Fibroblast of lung (primary cell): ENCODE data around the gene VGLL4. TPM values are rescaled to one million over a fixed set of nuclear protein-coding genes. Genes with fewer than 3 reads are reported as not detected.

Experiments
- DNase-seq, 2 donors: peaks; one replicate each; pipeline versions ENCODE4 v3.0.0 to v3.0.0-alpha.2; 2010; ENCODE audit warnings: low read depth in 2 of 2
- H2AFZ ChIP-seq: 2 replicates; pipeline ENCODE4 v1.5.1; 2012; ENCODE audit warnings: low read length, control low read depth, inconsistent platforms
- H3K27ac ChIP-seq: 2 replicates; pipeline ENCODE4 v1.5.1; 2011; ENCODE audit warnings: low read length, control low read depth; ENCODE audit not compliant: insufficient read depth
- H3K27me3 ChIP-seq: 2 replicates; pipeline ENCODE4 v1.5.1; 2011; ENCODE audit warnings: mild to moderate bottlenecking, low read length; ENCODE audit not compliant: control insufficient read depth, insufficient read depth
- H3K36me3 ChIP-seq: 2 replicates; pipeline ENCODE4 v1.5.1; 2011; ENCODE audit warnings: low read length; ENCODE audit not compliant: control insufficient read depth, insufficient read depth
- H3K4me1 ChIP-seq: 2 replicates; pipeline ENCODE4 v1.5.1; 2011; ENCODE audit warnings: low read length; ENCODE audit not compliant: control insufficient read depth, insufficient read depth; ENCODE audit errors: extremely low read depth
- H3K4me2 ChIP-seq: 2 replicates; pipeline ENCODE4 v1.5.1; 2011; ENCODE audit warnings: low read length, control low read depth; ENCODE audit not compliant: insufficient read depth; ENCODE audit errors: extremely low read depth
- H3K4me3 ChIP-seq, 4 experiments: fragments of 200-600 bp in 1 of 4; sonication (generic) in 1 of 4; replicated peaks in 1 of 4; 2 replicates each; pipeline ENCODE4 v1.5.1; 2011 to 2016; ENCODE audit warnings: low read length in 4 of 4, low read depth in 3 of 4, mild to moderate bottlenecking in 3 of 4, control low read depth in 2 of 4, inconsistent platforms in 1 of 4, mixed read lengths in 1 of 4; ENCODE audit not compliant: insufficient read depth in 1 of 4; ENCODE audit errors: control extremely low read depth in 1 of 4
- H3K79me2 ChIP-seq: 2 replicates; pipeline ENCODE4 v1.5.1; 2012; ENCODE audit warnings: mild to moderate bottlenecking, low read length, inconsistent platforms; ENCODE audit not compliant: control insufficient read depth, insufficient read depth
- H3K9ac ChIP-seq: 2 replicates; pipeline ENCODE4 v1.5.1; 2011; ENCODE audit warnings: mild to moderate bottlenecking, low read length, control low read depth; ENCODE audit not compliant: insufficient read depth
- H3K9me3 ChIP-seq: 2 replicates; pipeline ENCODE4 v1.5.1; 2012; ENCODE audit warnings: low read depth, low read length; ENCODE audit not compliant: control insufficient read depth, insufficient read depth
- H4K20me1 ChIP-seq: 2 replicates; pipeline ENCODE4 v1.5.1; 2011; ENCODE audit warnings: low read length; ENCODE audit not compliant: control insufficient read depth, insufficient read depth; ENCODE audit errors: extremely low read depth
- CTCF ChIP-seq, 2 donors: IDR thresholded peaks in 1 of 2; conservative IDR thresholded peaks in 1 of 2; 1 replicate in 1 of 2; 2 replicates in 1 of 2; pipeline ENCODE4 v1.5.1; 2011 to 2012; ENCODE audit warnings: low read length in 2 of 2, control low read depth in 1 of 2, inconsistent platforms in 1 of 2, low read depth in 1 of 2, mild to moderate bottlenecking in 1 of 2
- EZH2 ChIP-seq: IDR thresholded peaks from 2 replicates; pipeline ENCODE4 v1.5.1; 2012; ENCODE audit warnings: low read length, control low read depth, mild to moderate bottlenecking; ENCODE audit errors: missing control alignments
- polyA plus RNA-seq, 2 donors: library from polyadenylated mRNA; depleted of rRNA in 1 of 2; stranded (reverse) in 1 of 2; unstranded in 1 of 2; fragments of >200 nt; gene quantifications; 2 replicates each; pipeline ENCODE4 v1.2.1, GENCODE V29; 2011 to 2012; ENCODE audit warnings: missing spikeins in 1 of 2
- total RNA-seq: library from RNA; depleted of rRNA; stranded (reverse); fragments of >200 nt; gene quantifications from 2 replicates; pipeline ENCODE4 v1.2.1, GENCODE V29; 2014

The VGLL4 gene
- total and polyA plus RNA-seq, 2 donors (not counting 1 experiment from before 2014, with no cell fraction given): 18.4 to 34.7 TPM

DNA sequence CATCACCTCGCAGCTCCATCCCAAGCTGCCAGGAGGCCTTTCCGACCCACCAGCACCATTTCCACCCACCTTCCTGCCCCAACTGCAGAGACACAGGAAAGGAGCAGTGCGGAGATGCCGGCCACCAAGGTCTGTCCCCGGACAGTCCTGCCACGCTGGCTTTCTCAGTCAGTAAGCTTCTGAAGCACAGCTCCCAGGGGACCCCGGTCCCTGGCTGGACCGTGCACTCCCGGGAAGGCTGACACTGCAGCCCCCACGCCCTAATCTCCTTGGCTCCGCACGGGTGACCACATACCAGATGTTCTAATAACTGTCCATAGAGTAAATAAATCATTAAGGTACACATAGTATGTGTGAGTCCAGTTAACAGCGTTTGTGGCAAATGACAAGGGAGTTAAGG is 73.5 kb downstream of the VGLL4 start:
- H3K27ac ChIP-seq: peak overlapping the region; percentile 95
- H3K4me1 ChIP-seq: peaks cover 19% of the 10 kb centered on the region
- no peak overlapping the region for H3K9ac ChIP-seq
- H3K79me2 ChIP-seq: peaks cover 57% of the 10 kb centered on the region
- no peaks in the 10 kb centered on the region for H4K20me1 ChIP-seq
- H3K4me3 ChIP-seq: no peak overlapping the region
- no peaks in the 10 kb centered on the region for H3K9me3 ChIP-seq
- no peak overlapping the region for H3K4me2 ChIP-seq
- peaks cover 5% of the 10 kb centered on the region for H3K36me3 ChIP-seq
- no peak for DNase-seq
- no peaks in the 10 kb centered on the region for H3K27me3 ChIP-seq
- H2AFZ ChIP-seq: no peak overlapping the region
- no peak for TF ChIP-seq CTCF (conservative IDR thresholded peaks at IDR 0.05 in 1 of 2, IDR thresholded peaks at IDR 0.05 in 1 of 2; ENCODE audit: low read depth in 1 of 2, low read length in 2 of 2)
- no peak for TF ChIP-seq EZH2

- DNase-seq: no peak
- H3K79me2 ChIP-seq: peaks cover 58% of the 10 kb centered on the region
- H4K20me1 ChIP-seq: no peaks in the 10 kb centered on the region
- no peak for TF ChIP-seq EZH2
- TF ChIP-seq CTCF (conservative IDR thresholded peaks at IDR 0.05 in 1 of 2, IDR thresholded peaks at IDR 0.05 in 1 of 2; ENCODE audit: low read depth in 1 of 2, low read length in 2 of 2): no peak
- peak overlapping the region in 1 of 4 experiments; percentile 52 for H3K4me3 ChIP-seq
- peak overlapping the region; percentile 95 for H3K27ac ChIP-seq
- H3K36me3 ChIP-seq: peaks cover 8% of the 10 kb centered on the region
- no peak overlapping the region for H2AFZ ChIP-seq
- peak overlapping the region; percentile 79 for H3K4me2 ChIP-seq
- H3K4me1 ChIP-seq: peaks cover 19% of the 10 kb centered on the region
- H3K9me3 ChIP-seq: no peaks in the 10 kb centered on the region
- H3K9ac ChIP-seq: no peak overlapping the region
- no peaks in the 10 kb centered on the region for H3K27me3 ChIP-seq
Measured at GRCh38 chr3:11569156-11569741, 74.5 kb downstream of the VGLL4 start.

DNA sequence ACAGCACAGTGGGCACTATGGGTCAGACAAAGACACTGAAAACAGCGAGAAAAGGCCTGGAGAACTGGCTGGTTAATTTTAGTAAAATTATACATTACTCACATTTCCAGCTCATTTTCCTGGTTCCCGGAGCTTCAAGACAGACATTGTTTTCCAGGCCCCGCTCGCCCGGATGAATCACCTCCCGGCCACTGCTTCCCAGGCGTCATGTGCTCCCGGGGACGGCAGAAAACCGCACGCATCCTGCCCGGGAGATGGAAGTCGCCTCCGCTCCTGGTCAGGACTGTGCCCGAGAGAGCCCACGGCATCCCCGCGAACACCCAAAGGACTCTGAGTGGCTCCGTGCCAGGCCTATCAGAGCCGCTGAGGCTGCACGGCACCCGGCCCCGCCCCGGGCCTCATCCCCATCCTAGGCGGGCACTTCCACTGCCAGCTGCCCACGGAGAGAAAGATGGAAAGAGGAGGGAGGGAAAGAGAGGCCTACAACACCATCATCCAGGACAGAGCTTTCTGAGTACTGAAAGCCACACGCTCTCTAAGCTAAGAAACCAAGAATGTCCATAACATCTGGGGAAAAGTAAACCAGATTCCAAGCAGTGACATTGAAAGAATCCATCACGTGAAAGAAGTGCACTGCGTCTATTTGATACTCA is 75.1 kb downstream of the VGLL4 start:
- Histone ChIP-seq H3K4me3 (peak overlapping the region in 2 of 4 experiments; percentile 6 to 52), H3K27me3 (no peaks in the 10 kb centered on the region), H3K4me2 (peak overlapping the region; percentile 79), H3K4me1 (peaks cover 19% of the 10 kb centered on the region), H2AFZ (no peak overlapping the region), H3K27ac (peak overlapping the region; percentile 95), H4K20me1 (no peaks in the 10 kb centered on the region), H3K9ac (peak overlapping the region; percentile 65), H3K9me3 (no peaks in the 10 kb centered on the region), H3K79me2 (peaks cover 58% of the 10 kb centered on the region), H3K36me3 (peaks cover 10% of the 10 kb centered on the region)
- no peak for TF ChIP-seq CTCF (conservative IDR thresholded peaks at IDR 0.05 in 1 of 2, IDR thresholded peaks at IDR 0.05 in 1 of 2; ENCODE audit: low read depth in 1 of 2, low read length in 2 of 2)
- TF ChIP-seq EZH2: no peak
- peak; percentile 88 to 97 for DNase-seq
